CD4-positive, alpha-beta T cell treated with Interferon gamma for 1 hour (primary cell): ENCODE data around the gene UBR4.

Experiments
- DNase-seq: peaks from one replicate; pipeline ENCODE4 v3.0.0-alpha.2; 2020

Gene UBR4

DNA sequence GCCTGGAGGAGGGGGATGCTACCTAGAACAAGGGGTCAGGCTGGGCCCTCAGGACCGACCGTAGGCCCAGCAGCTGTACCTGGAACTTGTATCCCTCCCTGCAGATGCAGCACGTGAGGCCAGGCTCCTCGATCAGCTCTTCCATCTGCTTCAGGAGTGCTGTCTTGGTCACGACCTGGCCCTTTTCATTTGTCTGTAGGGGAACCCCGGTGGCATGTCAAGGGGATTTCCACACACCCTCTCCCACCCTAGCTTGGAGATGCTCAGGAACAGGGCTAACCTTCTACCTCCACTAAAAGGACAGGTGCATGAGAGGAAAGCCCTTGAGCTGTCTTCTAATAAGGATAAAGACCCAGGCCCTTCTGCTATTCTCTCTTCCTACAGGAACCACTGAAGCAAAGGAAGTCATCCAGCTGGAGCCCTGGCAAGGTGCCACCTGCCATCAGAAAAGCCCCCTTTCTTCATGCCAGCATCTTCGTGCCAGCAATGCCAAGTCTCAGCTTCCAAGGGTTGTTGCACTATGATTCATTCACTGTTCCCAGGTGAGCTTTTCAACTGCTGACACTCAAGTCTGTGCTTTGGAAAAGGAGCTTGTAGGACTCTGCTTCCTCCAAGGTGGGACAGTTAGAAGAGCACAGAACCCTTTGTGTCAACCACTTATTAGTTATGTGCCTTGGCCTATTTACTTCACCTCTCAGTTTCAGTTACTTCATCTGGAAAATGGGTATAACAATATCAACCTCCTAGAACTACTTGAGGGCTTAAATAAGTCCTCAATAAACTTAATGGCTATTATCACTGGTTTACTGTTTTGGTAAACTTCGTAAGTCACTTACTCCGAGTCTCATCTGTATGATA is 122.1 kb downstream of the UBR4 start:
- DNase-seq = no peak

DNA sequence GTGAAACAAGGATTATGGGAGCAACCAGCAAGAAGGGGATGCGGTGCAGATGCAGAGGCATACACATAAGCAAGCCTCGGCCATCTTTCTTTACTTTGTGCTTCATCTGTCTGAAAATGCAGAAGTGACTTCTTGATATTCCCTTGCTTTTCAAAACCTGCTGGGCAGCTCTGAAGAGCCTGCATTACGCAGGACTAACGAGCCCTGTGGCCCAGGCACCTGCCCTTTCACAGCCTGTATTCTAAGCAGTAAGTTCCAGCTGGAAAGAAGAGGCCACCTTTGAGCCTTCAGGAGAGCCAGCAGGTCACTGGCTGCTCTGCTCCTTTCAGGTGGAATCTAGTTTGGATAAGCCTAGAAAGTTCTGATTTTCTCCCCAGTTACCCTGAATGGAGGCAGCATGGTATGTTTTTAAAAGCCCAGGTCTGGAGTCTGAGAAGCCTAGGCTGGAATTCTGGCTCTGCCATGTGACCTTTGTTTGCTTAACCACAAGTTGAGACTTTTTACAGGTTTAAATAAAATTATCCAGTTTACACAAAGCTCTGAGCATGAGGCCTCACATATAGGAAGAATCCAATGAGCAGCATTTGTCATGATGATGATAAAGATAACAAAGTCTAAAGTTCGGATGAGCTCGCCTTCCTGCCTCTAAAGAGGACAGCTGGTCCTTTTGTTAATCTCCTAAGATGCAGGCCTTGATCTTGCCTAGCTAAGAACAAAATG is 122.9 kb downstream of the UBR4 start:
- DNase-seq = no peak

DNA sequence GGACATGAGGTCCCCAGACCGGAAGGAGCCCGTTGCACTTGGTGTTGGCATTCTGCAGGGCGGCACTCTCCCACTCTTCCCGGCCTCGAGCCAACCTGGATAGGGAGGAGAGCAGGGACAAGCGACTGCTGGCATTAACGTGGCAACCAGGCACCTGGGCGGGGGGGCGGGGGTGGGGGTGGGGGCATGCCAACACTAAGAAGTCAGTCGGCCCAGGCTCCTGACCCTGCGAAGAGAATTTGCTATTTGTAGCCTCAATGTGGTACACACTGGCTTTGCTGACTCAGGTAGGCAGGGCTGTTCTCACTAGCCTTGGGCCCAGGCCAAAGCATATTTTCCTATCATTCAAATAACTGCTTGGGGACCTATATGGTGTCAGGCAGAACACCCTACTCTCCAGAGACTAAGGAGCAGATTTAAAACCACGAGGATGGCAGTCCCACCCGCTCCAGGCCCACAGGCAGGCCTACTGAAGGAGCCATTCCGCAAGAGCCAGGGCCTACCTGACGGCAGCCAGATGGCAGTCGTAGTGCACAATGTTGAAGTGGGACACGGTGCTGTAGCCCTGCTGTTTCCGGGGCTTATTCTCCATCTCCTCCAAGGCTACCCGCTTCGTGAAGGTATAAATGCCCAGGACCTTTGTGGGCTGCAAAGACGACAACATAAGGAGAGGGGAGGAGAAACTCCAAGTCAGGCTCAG is 123.7 kb downstream of the UBR4 start:
- no peak for DNase-seq

DNA sequence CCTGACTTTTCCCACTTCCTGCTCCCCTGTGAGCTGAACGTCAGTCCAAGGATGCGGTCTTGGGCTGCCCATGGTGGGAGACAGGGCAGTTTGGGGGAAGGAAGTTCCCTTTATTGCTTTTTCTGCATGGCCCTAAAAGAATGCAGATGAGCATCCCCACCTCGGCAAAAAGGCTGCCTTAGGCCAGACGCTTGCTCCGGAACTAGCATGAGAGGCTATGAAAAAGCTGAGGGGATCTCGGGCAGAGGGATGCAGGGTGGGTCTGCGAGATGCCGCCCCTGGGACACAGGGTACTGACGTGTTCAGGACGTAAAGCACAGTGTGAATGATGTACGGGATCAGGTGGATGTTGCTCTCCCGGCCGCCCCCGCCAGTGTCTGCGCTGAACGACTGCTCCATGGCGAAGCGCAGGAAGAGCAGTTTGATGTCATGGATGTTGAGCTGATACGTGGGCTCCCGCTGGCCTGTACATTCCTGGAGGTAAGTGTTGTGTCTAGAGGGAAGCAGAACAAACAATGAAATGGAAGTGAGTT is 125.8 kb downstream of the UBR4 start:
- DNase-seq = no peak

DNA sequence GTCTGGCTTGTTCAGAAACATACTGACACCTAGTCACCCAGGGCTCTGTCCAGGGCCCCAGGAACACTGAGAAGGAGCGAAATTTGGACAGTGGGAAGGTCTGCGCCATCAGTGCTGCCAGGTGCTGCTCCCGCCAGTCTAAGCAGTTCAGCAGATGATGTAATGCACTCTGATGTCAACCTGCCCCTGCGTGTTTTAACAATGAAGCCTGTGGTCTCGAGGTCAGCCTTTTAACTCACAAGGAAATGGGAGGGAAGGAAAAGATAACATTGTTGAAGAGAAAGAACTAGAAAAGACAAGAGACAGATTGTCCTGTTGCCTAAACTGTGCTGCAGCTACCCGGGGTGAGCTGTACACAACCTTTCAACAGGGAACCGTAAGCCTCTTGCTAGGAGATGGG is 127.0 kb downstream of the UBR4 start:
- DNase-seq = no peak

DNA sequence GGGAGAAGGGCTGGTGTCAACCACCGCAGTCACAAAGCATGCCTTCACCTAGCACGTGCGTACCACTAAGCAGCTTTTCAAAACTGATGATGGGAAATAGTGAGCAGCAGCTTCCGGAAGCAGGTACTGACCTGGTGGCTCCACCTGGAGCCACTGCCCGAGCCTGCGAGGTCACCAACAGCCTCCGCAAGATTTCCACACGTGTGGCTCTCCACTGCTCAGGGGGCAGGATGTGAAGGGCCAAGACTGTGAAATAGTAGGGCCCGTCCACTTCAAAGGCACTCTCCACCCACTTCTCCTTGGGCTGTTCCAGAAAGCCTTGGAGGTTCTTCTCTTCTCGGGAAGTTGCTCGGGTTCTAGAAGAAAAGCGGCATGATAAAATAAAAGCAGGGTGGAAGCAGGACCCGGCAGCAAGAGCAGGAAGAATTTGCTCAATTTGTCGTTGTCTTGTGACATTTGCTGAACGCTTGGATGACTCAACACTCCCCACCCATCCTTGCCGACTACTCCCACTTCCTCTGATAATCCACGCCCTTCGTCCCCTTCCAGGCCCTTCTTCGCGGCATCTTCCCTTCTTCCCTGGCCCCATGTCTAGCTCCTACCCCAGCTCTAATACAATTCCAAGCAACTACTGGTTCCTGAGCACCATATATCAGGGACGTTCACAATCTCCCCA is 128.7 kb downstream of the UBR4 start:
- peak; percentile 32 for DNase-seq

DNA sequence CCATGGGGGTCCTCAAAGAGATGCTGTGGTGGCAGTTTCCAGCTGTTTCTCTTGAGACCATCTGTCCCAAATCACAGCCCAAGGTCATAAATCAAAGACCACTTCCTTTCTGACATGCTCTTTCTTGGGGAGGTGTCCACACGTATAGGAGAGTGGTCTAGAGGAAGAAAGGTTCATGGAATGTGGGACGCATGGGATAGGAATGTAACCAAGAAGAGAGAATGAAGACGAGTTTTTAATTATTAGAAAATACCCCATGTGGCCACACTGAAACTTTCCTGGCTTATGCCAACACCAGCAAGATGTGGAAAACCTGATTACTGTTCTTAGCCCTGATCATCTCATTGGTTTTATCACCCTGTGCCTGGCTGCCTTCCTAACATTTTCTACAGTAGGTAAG is 129.3 kb downstream of the UBR4 start:
- DNase-seq = no peak

DNA sequence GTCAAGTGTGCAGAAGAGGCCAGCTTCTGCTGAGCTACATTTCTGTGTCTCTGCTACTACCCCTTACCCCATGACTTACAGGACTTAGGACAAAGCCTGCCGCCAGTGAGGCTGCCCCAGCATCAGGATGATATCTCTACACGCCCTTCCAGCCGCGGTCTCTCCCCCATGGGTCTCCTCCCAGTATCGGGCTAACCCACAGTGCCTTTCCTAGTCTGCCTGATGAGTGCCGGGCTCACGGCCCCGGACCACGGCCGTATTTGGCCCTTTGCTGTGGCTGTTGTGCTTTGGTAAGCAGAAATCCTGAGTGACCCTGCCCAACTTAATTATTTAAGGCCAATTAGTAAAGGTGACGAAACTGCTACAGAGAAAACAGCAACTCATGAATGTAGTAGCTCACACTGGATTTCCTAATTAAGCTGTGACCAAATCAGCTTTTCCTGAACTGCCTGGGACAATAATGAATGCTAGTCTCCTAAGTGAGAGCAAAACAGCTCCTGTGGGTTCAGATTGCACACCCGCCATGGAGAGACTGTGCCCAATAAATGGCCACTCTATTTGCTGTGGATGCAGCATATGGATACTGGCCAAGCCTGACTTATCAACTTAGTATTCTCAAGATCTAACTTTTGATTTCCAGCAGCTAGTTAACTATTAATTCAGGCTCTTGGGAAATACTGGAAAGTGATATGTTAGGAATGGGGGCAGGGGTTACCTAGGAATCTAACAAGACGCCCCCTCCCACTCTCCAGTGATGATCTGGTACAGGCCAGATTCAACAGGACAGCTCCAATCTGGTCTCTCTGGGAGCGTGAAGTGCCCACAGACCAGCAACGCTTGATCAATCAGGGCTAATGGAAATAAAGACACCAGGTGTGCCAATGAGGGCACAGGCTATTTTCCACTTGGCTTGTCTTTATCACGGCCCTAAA is 130.3 kb downstream of the UBR4 start:
- no peak for DNase-seq

DNA sequence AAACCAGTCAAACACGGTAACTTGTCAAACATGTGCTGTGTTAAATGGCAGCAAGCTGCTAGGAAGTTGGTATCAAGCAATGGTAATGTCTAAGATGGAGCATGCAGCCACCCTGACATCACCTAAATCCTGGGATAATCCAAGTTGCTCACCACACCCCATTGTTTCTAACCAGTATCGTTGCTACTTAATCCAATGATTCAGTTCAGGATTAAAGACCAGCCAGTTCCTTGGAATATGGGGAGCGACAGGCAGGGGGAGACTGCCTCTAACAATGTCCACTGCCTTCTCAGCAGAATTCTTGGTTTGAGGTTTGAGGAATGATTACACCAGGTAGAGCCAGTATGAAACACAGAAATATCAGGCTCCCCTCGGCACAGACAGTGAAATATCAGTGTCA is 131.5 kb downstream of the UBR4 start:
- DNase-seq = no peak

DNA sequence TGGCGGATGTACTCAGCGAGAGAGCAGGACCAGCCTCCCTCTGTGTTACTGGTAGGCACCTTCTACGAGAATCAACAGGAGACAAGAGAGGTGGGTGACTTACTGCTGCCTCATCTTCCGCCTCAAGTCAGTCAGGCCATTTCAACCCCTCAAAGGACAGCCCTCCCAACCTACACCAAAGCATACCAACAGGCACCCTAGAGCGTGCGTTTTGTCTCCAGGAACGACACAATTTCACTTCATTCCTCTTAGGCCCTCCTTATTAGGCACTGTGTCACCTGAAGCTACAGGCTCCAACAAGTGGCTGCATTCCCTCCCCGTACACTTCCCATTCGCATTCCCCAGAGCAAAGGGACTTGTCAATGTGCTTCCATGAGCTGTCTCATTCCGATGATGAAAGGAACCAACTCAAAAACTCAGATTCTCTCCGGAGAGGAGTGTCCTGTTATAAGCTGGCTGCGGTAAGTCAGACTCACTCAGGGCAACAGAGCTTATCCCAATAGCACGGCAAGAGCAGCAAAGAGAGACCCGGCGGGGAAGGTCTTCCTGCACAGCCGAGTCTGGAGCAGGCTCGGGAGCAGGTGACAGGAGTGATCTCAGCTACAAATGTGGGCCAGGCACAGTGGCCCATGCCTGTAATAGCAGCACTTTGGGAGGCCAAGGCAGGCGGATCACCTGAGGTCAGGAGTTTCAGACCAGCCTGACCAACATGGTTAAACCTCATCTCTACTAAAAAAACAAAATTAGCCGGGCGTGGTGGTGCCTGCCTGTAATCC is 133.0 kb downstream of the UBR4 start:
- DNase-seq = no peak

DNA sequence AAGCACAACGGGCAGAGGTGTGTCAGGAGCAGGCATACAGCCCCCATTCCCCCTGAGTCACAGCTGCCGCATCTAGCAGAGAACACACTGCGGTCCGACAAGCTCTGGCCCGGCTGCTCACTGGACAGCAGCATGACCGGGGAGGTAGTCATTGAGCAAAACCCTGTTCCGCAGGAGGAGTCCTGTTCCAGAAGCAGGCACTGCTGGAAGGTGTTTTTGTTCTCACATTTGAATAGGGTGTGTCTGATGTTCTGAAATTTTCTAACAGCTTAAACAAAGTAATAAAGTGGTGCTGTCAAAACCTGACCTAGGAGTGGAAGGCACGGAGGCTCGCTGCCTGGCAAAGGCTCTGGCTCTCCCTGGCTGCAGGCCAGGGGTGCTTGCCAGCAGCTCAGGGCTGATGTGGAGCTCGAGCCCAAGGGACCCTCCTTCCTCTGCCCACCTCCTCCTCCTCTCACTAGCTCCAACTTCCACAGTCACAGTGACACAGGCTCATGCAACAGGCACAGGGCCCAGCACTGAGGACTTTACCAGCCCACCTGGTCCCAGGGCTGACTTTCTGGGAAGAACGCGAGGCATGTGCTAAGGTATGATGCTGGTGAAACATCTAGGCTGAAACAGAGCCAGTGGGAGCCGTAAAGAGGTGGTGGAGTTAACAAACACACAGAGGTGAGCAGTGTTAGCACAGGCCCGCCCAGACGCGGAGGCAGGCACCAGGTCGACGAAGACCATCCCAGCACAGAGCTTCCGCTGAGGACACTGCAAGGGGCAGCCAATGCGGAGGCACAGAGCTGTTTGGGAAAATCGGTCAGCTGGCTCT is 135.0 kb downstream of the UBR4 start:
- DNase-seq = no peak

DNA sequence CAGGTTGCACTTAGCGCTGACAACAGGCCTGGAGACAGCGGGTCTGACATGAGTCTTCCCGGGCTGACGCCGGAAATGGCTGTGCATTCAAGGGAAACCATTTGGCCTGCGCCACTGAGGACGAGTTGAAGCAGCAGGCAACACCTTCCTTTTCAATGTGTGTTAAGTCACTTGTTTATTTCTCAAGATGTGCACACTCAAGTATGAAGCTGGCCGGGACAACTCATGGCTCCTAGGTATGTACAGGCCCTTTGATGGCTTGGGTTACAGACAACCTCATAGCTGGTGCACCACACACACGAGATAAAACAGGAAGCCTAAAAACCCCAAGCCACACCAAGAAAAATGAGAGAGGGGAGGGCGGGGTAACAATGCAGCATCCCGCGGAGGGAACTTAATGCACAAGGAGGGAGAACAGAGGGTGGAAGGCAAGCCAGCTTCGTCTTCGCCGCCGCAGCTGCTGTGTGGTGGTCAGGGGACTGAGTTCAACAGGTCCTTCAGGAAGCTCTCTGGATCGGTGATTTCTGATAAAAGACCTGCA is 135.6 kb downstream of the UBR4 start:
- peak; percentile 56 for DNase-seq

DNA sequence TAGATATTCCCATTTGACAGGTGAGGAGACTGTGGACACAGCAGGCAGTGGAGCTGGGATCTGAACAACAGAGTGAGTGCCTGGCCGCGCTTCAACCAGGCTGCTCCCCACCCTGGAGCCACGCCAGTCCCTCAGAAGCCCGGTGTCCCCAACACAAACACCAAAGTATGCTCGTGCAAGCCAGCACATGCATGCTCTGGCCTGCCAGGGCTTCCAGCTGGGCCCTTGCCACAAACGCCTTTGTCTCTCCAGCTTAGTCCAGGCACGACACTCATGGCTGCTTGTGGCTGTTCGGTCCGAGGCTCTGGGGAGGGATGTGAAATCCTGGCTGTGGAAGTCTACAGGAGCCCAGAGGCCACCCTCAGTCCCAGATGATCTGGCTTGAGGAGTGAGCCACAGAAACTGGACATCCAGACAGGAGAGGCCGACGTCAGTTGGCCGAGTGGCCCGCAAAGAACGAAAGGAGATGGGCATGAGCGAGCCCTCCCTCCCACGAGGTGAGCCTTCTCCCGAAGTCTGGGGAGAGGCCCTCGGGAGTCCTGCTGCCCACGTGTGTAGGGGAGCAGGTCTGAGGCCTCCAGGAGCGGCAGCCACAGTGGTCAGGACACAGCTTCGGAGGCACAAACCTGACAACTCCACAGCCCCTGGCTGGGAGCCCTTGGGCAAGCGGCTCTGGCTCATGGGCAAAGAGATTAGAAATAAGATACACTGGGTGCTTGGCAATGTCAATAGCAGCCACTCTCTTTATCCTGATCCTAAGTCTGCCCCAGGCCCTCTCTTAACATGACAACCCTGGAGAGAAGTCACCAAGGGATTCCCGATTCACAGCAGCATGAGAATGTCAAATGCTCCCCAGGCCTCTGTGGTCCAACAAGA is 136.5 kb downstream of the UBR4 start:
- DNase-seq = no peak

DNA sequence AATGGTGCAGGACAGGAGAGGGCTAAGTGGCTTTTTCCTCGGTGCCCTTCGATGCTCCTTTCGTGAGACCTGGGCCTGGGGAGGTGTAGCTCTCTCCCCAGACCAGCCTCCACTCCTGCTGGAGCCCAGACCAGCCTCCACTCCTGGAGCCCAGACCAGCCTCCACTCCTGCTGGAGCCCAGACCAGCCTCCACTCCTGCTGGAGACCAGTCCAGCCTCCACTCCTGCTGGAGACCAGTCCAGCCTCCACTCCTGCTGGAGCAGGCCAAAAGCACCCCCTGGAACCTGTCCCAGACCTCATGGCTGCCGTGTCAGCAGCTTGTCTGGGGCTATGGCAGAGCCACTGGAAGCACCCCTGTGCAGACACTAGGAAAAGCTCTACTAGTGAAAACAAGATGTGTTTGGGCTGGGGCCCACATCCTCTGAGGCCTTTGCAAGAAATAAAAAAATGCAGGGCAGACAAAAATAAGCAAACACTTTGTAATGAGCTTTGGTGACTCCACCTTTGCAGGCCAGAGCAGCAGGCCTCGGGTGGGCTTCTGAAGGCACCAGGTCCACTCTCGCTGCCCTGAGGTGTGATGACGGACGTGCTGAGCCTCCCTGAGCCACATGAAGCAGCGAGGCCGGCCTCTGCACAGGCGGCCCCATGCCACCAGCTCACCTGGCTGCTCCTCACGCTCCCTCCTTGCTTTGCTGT is 137.6 kb downstream of the UBR4 start:
- no peak for DNase-seq

DNA sequence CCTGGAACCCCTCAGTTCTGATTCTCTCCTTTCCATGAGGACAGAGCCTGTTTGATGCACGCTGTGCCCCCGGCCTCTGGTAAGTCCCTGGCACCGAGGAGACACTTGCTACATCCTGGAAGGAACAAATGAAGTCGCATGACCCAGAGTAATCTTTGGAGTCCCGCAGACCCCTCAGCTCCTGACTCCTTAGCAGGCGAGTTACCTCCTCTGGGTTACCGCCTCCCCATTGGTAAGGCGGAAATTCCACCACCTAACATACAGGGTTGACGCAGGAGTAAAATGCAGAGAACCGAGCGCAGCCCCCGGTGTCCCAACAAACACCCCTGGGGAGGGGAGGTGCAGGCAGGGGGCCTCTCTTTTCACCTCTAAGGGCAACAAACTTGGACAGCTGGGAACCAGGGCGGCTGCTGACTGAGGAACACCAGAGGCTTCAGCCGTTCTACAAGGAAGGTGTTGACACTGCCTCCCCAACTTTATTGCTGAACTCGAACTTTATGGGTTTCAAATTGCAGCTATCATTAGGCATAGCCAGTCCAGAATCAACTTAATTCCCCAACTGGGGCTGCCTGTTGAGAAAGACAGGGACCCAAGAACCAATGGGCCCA is 138.3 kb downstream of the UBR4 start:
- DNase-seq = no peak

DNA sequence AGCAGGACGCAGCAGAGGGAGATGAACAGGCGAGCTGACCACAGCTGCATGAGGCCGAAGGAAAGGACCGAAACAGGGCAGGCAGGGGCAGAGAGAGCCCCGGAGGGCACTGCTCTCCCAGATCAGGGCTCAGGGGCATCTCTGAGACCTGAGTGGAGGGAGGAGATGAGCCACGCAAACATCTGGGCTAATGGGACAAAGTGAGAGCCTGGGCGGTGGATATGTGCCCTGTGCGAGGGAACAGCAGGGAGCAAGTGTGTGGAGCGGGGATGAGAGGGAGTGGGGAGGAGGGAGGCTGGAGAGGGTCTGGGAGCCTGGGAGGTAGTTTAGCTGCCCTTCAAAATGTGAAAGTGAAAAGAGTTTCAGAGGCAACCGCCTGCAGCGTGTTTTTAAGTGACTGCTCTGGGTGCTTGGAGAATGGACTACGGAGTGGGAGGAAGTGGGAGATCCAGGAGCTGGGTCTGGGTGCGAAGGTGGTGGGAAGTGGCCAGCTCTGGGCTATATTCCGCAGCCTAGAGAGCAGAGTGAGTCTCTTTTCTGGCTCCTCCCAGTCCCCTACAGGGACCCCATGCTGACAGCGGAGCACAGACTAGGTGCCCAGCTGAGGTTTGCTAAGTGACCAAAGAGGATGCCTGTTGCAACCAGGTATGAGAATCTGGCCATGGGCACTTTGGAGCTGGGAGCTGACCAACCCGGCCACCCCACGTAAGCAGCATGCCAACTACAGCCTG is 139.0 kb downstream of the UBR4 start:
- DNase-seq = no peak

DNA sequence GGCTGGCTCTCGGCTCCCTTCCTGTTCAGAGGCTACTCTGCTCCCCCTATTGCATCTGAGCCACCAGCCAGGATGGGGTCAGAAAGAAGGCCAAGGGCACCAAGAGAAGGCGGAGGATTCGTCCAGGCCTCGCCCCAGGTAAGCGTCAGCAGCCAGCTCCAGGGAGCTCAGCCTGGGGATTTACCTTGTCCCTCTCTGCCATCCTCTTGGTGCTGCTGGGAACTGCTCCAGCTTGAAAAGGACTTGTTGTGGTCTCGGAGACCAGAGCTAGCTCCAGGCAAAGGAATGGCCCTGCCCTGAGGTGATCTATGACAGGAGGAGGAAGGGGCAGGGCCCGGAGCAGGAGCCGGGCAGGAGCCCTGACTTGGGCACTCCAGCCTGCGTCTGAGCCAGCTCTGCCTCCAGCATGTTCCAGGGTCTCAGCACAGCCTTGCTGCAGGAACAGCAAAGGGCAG is 139.8 kb downstream of the UBR4 start:
- no peak for DNase-seq
